ENCODE measurements around the gene MSMO1. TPM values are rescaled to one million over a fixed set of nuclear protein-coding genes. Genes with fewer than 3 reads are reported as not detected.

MSMO1 gene
- total RNA-seq, 1 experiment from 2014 or later: 41.8 TPM

- DNase-seq (ENCODE audit: low read depth): no peak
Observed at GRCh38 chr4:165388756-165389155, 61.3 kb downstream of the MSMO1 start.

Other genes starting within 250 kb of the MSMO1 start
- gene TMEM192, start 214.8 kb upstream of the MSMO1 start, total RNA-seq (2014; rRNA removed; shearing (Covaris generic)): 5.4 and 7.3 TPM in 2 replicates
- 5.6 and 11.8 TPM in 2 replicates for gene KLHL2, start 120.1 kb upstream of the MSMO1 start, total RNA-seq (2014; rRNA removed; shearing (Covaris generic))
- 9.8 and 10.2 TPM in 2 replicates for gene CPE, start 51.3 kb downstream of the MSMO1 start, total RNA-seq (2014; rRNA removed; shearing (Covaris generic))